PC-3 (cell line): ENCODE results near the gene CD248. TPM values are rescaled to one million over a fixed set of nuclear protein-coding genes. Genes with fewer than 3 reads are reported as not detected.
"Not testable (repeated sequence)": the region's sequence is repeated elsewhere in the genome, so short reads cannot be mapped to it uniquely, and the experiment has no call there.

Experiments used
- ATAC-seq: fragments of 200-7000 bp; cut with Tn5 transposase; 2 replicates; pipeline ENCODE4 v1.9.1; 2020; ENCODE audit warnings: mild to moderate bottlenecking, moderate library complexity
- BruUV-seq: library from RNA; stranded (reverse); fragments of 400-500 nt; replicated peaks from 2 replicates; lab custom pipeline; 2021; lab: Mats Ljungman, UMichigan
- CTCF ChIA-PET: fragments of 300-600 bp; sonication (Branson Sonifier 250); formaldehyde crosslinking; loops from one replicate; lab custom pipeline; 2022; ENCODE audit warnings: antibody characterized with exemption; lab: Charles Lee
- POLR2A ChIA-PET: fragments of 300-600 bp; sonication (Branson Sonifier 250); formaldehyde crosslinking; loops from one replicate; lab custom pipeline; 2022; ENCODE audit warnings: antibody characterized with exemption; ENCODE audit not compliant: unreplicated experiment; lab: Charles Lee
- DNase-seq: peaks from one replicate; pipeline ENCODE4 v3.0.0-alpha.2; 2015
- H2AFZ ChIP-seq: fragments of 300-600 bp; sonication (generic); 2 replicates; pipeline ENCODE4 v1.6.0; 2016; ENCODE audit warnings: antibody characterized with exemption, low read length
- H3F3A ChIP-seq: fragments of 300-600 bp; sonication (generic); one replicate; pipeline ENCODE4 v1.6.0; 2017; ENCODE audit warnings: antibody characterized with exemption, low read length, control low read depth, mild to moderate bottlenecking; ENCODE audit not compliant: unreplicated experiment
- H3K27ac ChIP-seq: fragments of 300-600 bp; sonication (generic); 2 replicates; pipeline ENCODE4 v1.5.1; 2016; ENCODE audit warnings: mild to moderate bottlenecking, low read length
- H3K27me3 ChIP-seq: fragments of 300-600 bp; sonication (generic); 2 replicates; pipeline ENCODE4 v1.6.1; 2016; ENCODE audit warnings: low read length, mixed read lengths
- H3K36me3 ChIP-seq: fragments of 300-600 bp; sonication (generic); 2 replicates; pipeline ENCODE4 v1.6.1; 2016; ENCODE audit warnings: low read depth, mixed run types, low read length, mixed read lengths
- H3K4me1 ChIP-seq: fragments of 300-600 bp; sonication (generic); 2 replicates; pipeline ENCODE4 v1.5.1; 2016; ENCODE audit warnings: low read length; ENCODE audit not compliant: insufficient read depth
- H3K4me2 ChIP-seq: fragments of 300-600 bp; sonication (generic); 2 replicates; pipeline ENCODE4 v1.6.0; 2016; ENCODE audit warnings: low read length
- H3K4me3 ChIP-seq: fragments of 300-600 bp; sonication (generic); 2 replicates; pipeline ENCODE4 v1.5.1; 2016; ENCODE audit warnings: mild to moderate bottlenecking, low read length, mixed read lengths
- H3K79me2 ChIP-seq: fragments of 300-600 bp; sonication (generic); 2 replicates; pipeline ENCODE4 v1.6.1; 2017; ENCODE audit warnings: low read length, mixed read lengths
- H3K9ac ChIP-seq: fragments of 300-600 bp; sonication (generic); 2 replicates; pipeline ENCODE4 v1.6.0; 2016; ENCODE audit warnings: mild to moderate bottlenecking, low read length
- H3K9me2 ChIP-seq: fragments of 300-600 bp; sonication (generic); replicated peaks from 2 replicates; pipeline ENCODE4 v1.6.1; 2016; ENCODE audit warnings: mixed run types, low read length, mixed read lengths
- H3K9me3 ChIP-seq: fragments of 300-600 bp; sonication (generic); 2 replicates; pipeline ENCODE4 v1.6.1; 2016; ENCODE audit warnings: low read length, mixed read lengths
- H4K20me1 ChIP-seq: fragments of 300-600 bp; sonication (generic); 2 replicates; pipeline ENCODE4 v1.6.1; 2016; ENCODE audit warnings: low read length, mixed read lengths
- EZH2 ChIP-seq: fragments of 300-600 bp; sonication (generic); IDR thresholded peaks from one replicate; pipeline ENCODE4 v1.6.1; 2017; ENCODE audit warnings: antibody characterized with exemption, mild to moderate bottlenecking, low read length; ENCODE audit not compliant: unreplicated experiment
- EZH2phosphoT487 ChIP-seq: fragments of 300-600 bp; sonication (generic); IDR thresholded peaks from 2 replicates; pipeline ENCODE4 v1.6.1; 2018; ENCODE audit warnings: mild to moderate bottlenecking, antibody characterized with exemption, low read length, borderline replicate concordance
- intact Hi-C: fragments of 100-400 bp; cut with micrococcal nuclease; formaldehyde crosslinking; loops from 2 replicates; pipeline ENCODE4 v1.9.0; 2023
- total RNA-seq: library from RNA; depleted of rRNA; stranded (reverse); fragments of >200 nt; gene quantifications from 2 replicates; pipeline ENCODE4 v1.2.3, GENCODE V29; 2014
- TF ChIP-seq, protein P1 (sequence below): fragments of 300-600 bp; sonication (generic); conservative IDR thresholded peaks from 2 replicates; pipeline ENCODE4 v1.5.1; 2017; ENCODE audit warnings: antibody characterized with exemption, low read depth, mild to moderate bottlenecking, low read length

The CD248 gene
- total RNA-seq, 1 experiment from 2014 or later = not detected

DNA sequence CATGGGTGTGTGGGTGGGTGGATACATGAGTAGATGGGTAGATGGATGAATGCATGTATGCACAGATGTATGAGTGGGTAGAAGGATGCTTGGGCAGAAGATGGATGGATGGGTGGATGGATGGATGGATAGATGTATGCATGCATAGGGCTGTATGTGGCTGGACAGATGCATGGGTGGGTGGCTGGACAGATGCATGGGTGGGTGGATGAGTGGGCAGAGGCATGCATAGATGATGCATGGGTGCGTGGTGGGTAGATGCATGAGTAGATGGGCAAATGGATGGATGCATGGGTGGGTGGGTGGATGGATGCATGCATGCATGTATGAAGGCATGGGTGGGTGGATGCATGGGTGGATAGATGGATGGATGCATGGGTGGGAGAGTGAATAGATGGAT lies 6.8 kb upstream of the CD248 start:
- no TSS peak for BruUV-seq
- Histone ChIP-seq H3K9me3 (no peaks in the 10 kb centered on the region), H3K9me2 (no peaks in the 10 kb centered on the region), H3F3A (no peaks in the 10 kb centered on the region), H3K4me3 (no peak overlapping the region), H3K27ac (no peak overlapping the region), H3K36me3 (no peaks in the 10 kb centered on the region), H3K27me3 (no peaks in the 10 kb centered on the region), H4K20me1 (no peaks in the 10 kb centered on the region), H3K4me1 (peaks cover 22% of the 10 kb centered on the region), H3K79me2 (no peaks in the 10 kb centered on the region), H3K4me2 (no peak overlapping the region), H3K9ac (no peak overlapping the region), H2AFZ (no peak overlapping the region)
- no peak for ATAC-seq
- no peak for DNase-seq
- ChIA-PET POLR2A (no interaction called here), CTCF (no interaction called here)
- TF ChIP-seq, protein P1, sequence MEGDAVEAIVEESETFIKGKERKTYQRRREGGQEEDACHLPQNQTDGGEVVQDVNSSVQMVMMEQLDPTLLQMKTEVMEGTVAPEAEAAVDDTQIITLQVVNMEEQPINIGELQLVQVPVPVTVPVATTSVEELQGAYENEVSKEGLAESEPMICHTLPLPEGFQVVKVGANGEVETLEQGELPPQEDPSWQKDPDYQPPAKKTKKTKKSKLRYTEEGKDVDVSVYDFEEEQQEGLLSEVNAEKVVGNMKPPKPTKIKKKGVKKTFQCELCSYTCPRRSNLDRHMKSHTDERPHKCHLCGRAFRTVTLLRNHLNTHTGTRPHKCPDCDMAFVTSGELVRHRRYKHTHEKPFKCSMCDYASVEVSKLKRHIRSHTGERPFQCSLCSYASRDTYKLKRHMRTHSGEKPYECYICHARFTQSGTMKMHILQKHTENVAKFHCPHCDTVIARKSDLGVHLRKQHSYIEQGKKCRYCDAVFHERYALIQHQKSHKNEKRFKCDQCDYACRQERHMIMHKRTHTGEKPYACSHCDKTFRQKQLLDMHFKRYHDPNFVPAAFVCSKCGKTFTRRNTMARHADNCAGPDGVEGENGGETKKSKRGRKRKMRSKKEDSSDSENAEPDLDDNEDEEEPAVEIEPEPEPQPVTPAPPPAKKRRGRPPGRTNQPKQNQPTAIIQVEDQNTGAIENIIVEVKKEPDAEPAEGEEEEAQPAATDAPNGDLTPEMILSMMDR = no peak
- intact Hi-C loops = no loop called here

DNA sequence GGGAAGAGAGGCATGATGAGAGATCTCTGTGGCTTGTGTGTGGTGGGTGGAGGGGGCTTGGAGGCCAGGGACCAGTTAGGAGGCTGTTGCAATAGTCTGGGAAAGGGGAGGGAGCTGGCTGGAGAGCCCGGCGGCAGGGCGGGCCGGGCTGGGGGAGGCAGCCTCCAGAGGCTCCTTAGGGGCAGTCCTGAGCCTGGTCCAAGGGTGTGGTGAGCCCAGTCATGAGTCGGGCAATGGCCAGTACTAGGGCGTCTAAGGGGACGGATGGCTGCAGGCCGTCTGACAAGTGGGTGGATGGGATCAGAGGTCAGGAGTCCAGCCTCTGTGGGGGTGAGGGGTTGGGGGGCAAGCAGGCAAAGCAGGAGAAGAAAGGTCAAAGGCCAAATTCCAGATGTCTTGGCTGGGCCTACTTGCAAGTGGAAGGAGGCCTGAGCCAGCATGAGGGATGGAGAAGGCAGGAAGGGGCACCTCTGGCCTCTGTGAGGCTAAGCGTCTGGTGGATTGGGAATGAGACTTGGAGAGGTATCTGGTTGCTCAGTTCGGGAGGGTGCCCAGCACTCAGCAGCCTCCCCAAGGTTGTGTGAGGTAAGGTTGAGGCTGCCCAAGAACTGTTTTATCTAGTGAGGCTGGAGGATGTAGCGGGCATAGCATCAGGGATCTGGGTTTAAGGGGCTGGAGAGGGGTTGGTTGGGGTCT lies 6.0 kb upstream of the CD248 start:
- no peak overlapping the region for H3K4me2 ChIP-seq
- ATAC-seq = no peak
- no peaks in the 10 kb centered on the region for H3K27me3 ChIP-seq
- no peaks in the 10 kb centered on the region for H3K9me3 ChIP-seq
- no peaks in the 10 kb centered on the region for H4K20me1 ChIP-seq
- no peak for TF ChIP-seq EZH2phosphoT487
- no peak overlapping the region for H3K27ac ChIP-seq
- H3K4me3 ChIP-seq = no peak overlapping the region
- no peaks in the 10 kb centered on the region for H3K79me2 ChIP-seq
- intact Hi-C loops = no loop called here
- no peak for DNase-seq
- CTCF ChIA-PET = no interaction called here
- H3F3A ChIP-seq = no peaks in the 10 kb centered on the region
- POLR2A ChIA-PET = no interaction called here
- BruUV-seq = no TSS peak
- H2AFZ ChIP-seq = no peak overlapping the region
- H3K4me1 ChIP-seq = peaks cover 15% of the 10 kb centered on the region
- no peaks in the 10 kb centered on the region for H3K36me3 ChIP-seq
- H3K9ac ChIP-seq = no peak overlapping the region
- H3K9me2 ChIP-seq = no peaks in the 10 kb centered on the region

DNA sequence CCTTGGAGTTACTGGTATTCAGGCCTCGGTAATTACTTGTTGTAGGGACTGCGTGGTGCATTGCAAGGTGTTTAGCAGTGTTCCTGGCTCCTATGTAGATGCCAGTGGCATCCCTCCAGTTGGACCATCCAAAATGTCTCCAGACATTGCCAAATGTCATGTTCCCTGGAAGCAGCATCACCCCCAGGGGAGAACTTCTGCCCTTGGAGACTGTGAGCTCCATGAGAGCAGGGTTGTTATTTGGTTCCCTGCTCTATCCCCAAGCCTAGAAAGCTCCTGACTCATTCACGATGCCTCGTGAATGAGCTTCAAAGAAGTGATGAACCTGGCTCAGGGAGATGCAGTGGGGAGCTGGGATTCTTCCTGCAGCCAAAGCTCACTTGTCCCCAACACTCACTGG lies 4.8 kb upstream of the CD248 start:
- no peak overlapping the region for H2AFZ ChIP-seq
- no peak overlapping the region for H3K27ac ChIP-seq
- POLR2A ChIA-PET = no interaction called here
- DNase-seq = no peak
- peaks cover 3% of the 10 kb centered on the region for H3K4me1 ChIP-seq
- no peaks in the 10 kb centered on the region for H3K79me2 ChIP-seq
- H4K20me1 ChIP-seq = no peaks in the 10 kb centered on the region
- H3K36me3 ChIP-seq = no peaks in the 10 kb centered on the region
- no peaks in the 10 kb centered on the region for H3K9me3 ChIP-seq
- TF ChIP-seq, protein P1 = no peak
- TF ChIP-seq EZH2 = no peak
- TF ChIP-seq EZH2phosphoT487 = no peak
- no peak overlapping the region for H3K4me2 ChIP-seq
- H3K4me3 ChIP-seq = no peak overlapping the region
- intact Hi-C loops = no loop called here
- no peaks in the 10 kb centered on the region for H3F3A ChIP-seq
- H3K27me3 ChIP-seq = no peaks in the 10 kb centered on the region
- CTCF ChIA-PET = interaction anchor here (0.6 to 1.1 kb wide), 2 partner anchors 9 to 64 kb away, joined by 4 to 8 read pairs; no protein-coding TSS in a partner anchor
- H3K9ac ChIP-seq = no peak overlapping the region
- no TSS peak for BruUV-seq
- no peak for ATAC-seq
- no peaks in the 10 kb centered on the region for H3K9me2 ChIP-seq

DNA sequence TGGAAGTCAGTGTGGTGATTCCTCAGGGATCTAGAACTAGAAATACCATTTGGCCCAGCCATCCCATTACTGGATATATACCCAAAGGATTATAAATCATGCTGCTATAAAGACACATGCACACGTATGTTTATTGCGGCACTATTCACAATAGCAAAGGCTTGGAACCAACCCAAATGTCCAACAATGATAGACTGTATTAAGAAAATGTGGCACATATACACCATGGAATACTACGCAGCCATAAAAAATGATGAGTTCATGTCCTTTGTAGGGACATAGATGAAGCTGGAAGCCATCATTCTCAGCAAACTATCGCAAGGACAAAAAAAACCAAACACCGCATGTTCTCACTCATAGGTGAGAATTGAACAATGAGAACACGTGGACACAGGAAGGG lies 3.9 kb upstream of the CD248 start:
- H3K4me2 ChIP-seq, H3F3A ChIP-seq, CTCF ChIA-PET, H3K9me2 ChIP-seq, H3K27ac ChIP-seq, intact Hi-C loops, H3K9ac ChIP-seq, H3K4me3 ChIP-seq, DNase-seq, H3K9me3 ChIP-seq, H2AFZ ChIP-seq, H3K36me3 ChIP-seq, H3K27me3 ChIP-seq, H4K20me1 ChIP-seq, H3K79me2 ChIP-seq, POLR2A ChIA-PET, ATAC-seq, BruUV-seq, H3K4me1 ChIP-seq: not testable (repeated sequence)

DNA sequence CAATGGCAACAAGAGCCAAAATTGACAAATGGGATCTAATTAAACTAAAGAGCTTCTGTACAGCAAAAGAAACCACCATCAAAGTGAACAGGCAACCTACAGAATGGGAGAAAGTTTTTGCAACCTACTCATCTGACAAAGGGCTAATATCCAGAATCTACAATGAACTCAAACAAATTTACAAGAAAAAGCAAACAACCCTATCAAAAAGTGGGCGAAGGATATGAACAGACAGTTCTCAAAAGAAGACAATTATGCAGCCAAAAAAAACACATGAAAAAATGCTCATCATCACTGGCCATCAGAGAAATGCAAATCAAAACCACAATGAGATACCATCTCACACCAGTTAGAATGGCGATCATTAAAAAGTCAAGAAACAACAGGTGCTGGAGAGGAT lies 3.4 kb upstream of the CD248 start:
- H3F3A ChIP-seq, intact Hi-C loops, BruUV-seq, H4K20me1 ChIP-seq, DNase-seq, H2AFZ ChIP-seq, H3K4me3 ChIP-seq, CTCF ChIA-PET, H3K9me3 ChIP-seq, H3K4me1 ChIP-seq, POLR2A ChIA-PET, H3K9me2 ChIP-seq, H3K9ac ChIP-seq, H3K27me3 ChIP-seq, ATAC-seq, H3K36me3 ChIP-seq, H3K79me2 ChIP-seq, H3K27ac ChIP-seq, H3K4me2 ChIP-seq: not testable (repeated sequence)
